ENCODE results near the gene EPHB1. TPM values are rescaled to one million over a fixed set of nuclear protein-coding genes. Genes with fewer than 3 reads are reported as not detected.

The EPHB1 gene
- total RNA-seq, 1 experiment from 2014 or later: 0.11 TPM

- Histone ChIP-seq H3K4me3 (ENCODE audit: low read depth, low read length, poor library complexity, severe bottlenecking) (no peak overlapping the region), H3K36me3 (ENCODE audit: insufficient read depth, low read length, poor library complexity, severe bottlenecking) (no peaks in the 10 kb centered on the region), H3K9me3 (ENCODE audit: low read depth, low read length, poor library complexity, severe bottlenecking) (no peaks in the 10 kb centered on the region), H3K4me1 (ENCODE audit: insufficient read depth, low read length, poor library complexity, severe bottlenecking) (no peaks in the 10 kb centered on the region), H3K27me3 (replicated peaks; ENCODE audit: insufficient read depth, low read depth, low read length, poor library complexity) (no peaks in the 10 kb centered on the region), H3K27ac (ENCODE audit: low read depth, low read length, poor library complexity, severe bottlenecking) (no peak overlapping the region)
- TF ChIP-seq CTCF (conservative IDR thresholded peaks at IDR 0.05; ENCODE audit: low read depth, low read length) (no peak), EZH2 (IDR thresholded peaks at IDR 0.05; ENCODE audit: borderline replicate concordance, low read depth, low read length, poor library complexity, severe bottlenecking) (no peak)
- BruUV-seq (replicated peaks): no TSS peak
- intact Hi-C loops (cut with micrococcal nuclease; ENCODE audit: unreplicated experiment): no loop called here
- DNase-seq (ENCODE audit: low spot score): no peak
- ChIA-PET CTCF (no interaction called here), POLR2A (ENCODE audit: low non-redundant PET) (no interaction called here)
These were observed 29.6 kb upstream of the EPHB1 start for GRCh38 chr3:134765468-134765867.

- no peaks in the 10 kb centered on the region for H3K9me3 ChIP-seq (ENCODE audit: low read depth, low read length, poor library complexity, severe bottlenecking)
- no peak overlapping the region for H3K27ac ChIP-seq (ENCODE audit: low read depth, low read length, poor library complexity, severe bottlenecking)
- no TSS peak for BruUV-seq (replicated peaks)
- intact Hi-C loops (cut with micrococcal nuclease; ENCODE audit: unreplicated experiment): no loop called here
- H3K4me3 ChIP-seq (ENCODE audit: low read depth, low read length, poor library complexity, severe bottlenecking): no peak overlapping the region
- no peaks in the 10 kb centered on the region for H3K27me3 ChIP-seq (replicated peaks; ENCODE audit: insufficient read depth, low read depth, low read length, poor library complexity)
- no peak for DNase-seq (ENCODE audit: low spot score)
- CTCF ChIA-PET: no interaction called here
- POLR2A ChIA-PET (ENCODE audit: low non-redundant PET): no interaction called here
- H3K36me3 ChIP-seq (ENCODE audit: insufficient read depth, low read length, poor library complexity, severe bottlenecking): no peaks in the 10 kb centered on the region
- TF ChIP-seq EZH2 (IDR thresholded peaks at IDR 0.05; ENCODE audit: borderline replicate concordance, low read depth, low read length, poor library complexity, severe bottlenecking): no peak
- TF ChIP-seq CTCF (conservative IDR thresholded peaks at IDR 0.05; ENCODE audit: low read depth, low read length): no peak
- H3K4me1 ChIP-seq (ENCODE audit: insufficient read depth, low read length, poor library complexity, severe bottlenecking): no peaks in the 10 kb centered on the region
These were observed 28.8 kb upstream of the EPHB1 start for GRCh38 chr3:134766290-134766689.

GRCh38 chr3:134768116-134768515 is 26.9 kb upstream of the EPHB1 start:
- no peak for DNase-seq (ENCODE audit: low spot score)
- POLR2A ChIA-PET (ENCODE audit: low non-redundant PET): no interaction called here

More at GRCh38 chr3:134768116-134768515, 26.9 kb upstream of the EPHB1 start:
- BruUV-seq (replicated peaks): no TSS peak
- Histone ChIP-seq H3K9me3 (ENCODE audit: low read depth, low read length, poor library complexity, severe bottlenecking) (no peaks in the 10 kb centered on the region), H3K36me3 (ENCODE audit: insufficient read depth, low read length, poor library complexity, severe bottlenecking) (no peaks in the 10 kb centered on the region), H3K4me3 (ENCODE audit: low read depth, low read length, poor library complexity, severe bottlenecking) (no peak overlapping the region), H3K27me3 (replicated peaks; ENCODE audit: insufficient read depth, low read depth, low read length, poor library complexity) (no peaks in the 10 kb centered on the region), H3K4me1 (ENCODE audit: insufficient read depth, low read length, poor library complexity, severe bottlenecking) (no peaks in the 10 kb centered on the region), H3K27ac (ENCODE audit: low read depth, low read length, poor library complexity, severe bottlenecking) (no peak overlapping the region)
- intact Hi-C loops (cut with micrococcal nuclease; ENCODE audit: unreplicated experiment): no loop called here
- CTCF ChIA-PET: no interaction called here
- TF ChIP-seq EZH2 (IDR thresholded peaks at IDR 0.05; ENCODE audit: borderline replicate concordance, low read depth, low read length, poor library complexity, severe bottlenecking) (no peak), CTCF (conservative IDR thresholded peaks at IDR 0.05; ENCODE audit: low read depth, low read length) (no peak)

Measured in A673 (cell line).